Hepatocyte (in vitro differentiated cells): ENCODE results near the gene TGIF1. TPM values are rescaled to one million over a fixed set of nuclear protein-coding genes. Genes with fewer than 3 reads are reported as not detected.

ENCODE experiments used
- DNase-seq: peaks from one replicate; pipeline ENCODE4 v3.0.0-alpha.2; 2016; ENCODE audit warnings: low spot score
- H2AFZ ChIP-seq: fragments of 200-600 bp; sonication (generic); 2 replicates; pipeline ENCODE4 v1.6.0; 2016; ENCODE audit warnings: antibody characterized with exemption, mild to moderate bottlenecking
- H3K27ac ChIP-seq: fragments of 200-600 bp; sonication (generic); 2 replicates; pipeline ENCODE4 v1.5.1; 2016; ENCODE audit warnings: mild to moderate bottlenecking
- H3K27me3 ChIP-seq: fragments of 200-600 bp; sonication (generic); 2 replicates; pipeline ENCODE4 v1.6.1; 2016
- H3K36me3 ChIP-seq: fragments of 200-600 bp; sonication (generic); replicated peaks from 2 replicates; pipeline ENCODE4 v1.5.1; 2016; ENCODE audit warnings: low read depth; ENCODE audit not compliant: insufficient read depth
- H3K4me1 ChIP-seq: fragments of 200-600 bp; sonication (generic); 2 replicates; pipeline ENCODE4 v1.5.1; 2016; ENCODE audit warnings: mild to moderate bottlenecking, moderate library complexity; ENCODE audit not compliant: insufficient read depth
- H3K4me2 ChIP-seq: fragments of 200-600 bp; sonication (generic); 2 replicates; pipeline ENCODE4 v1.6.0; 2016
- H3K4me3 ChIP-seq: fragments of 200-600 bp; sonication (generic); 2 replicates; pipeline ENCODE4 v1.5.1; 2016; ENCODE audit warnings: mild to moderate bottlenecking
- H3K79me2 ChIP-seq: fragments of 200-600 bp; sonication (generic); 2 replicates; pipeline ENCODE4 v1.6.0; 2017; ENCODE audit warnings: mild to moderate bottlenecking
- H3K9me2 ChIP-seq: fragments of 200-600 bp; sonication (generic); replicated peaks from 2 replicates; pipeline ENCODE4 v1.6.0; 2017; ENCODE audit warnings: mild to moderate bottlenecking; ENCODE audit not compliant: insufficient read depth
- H3K9me3 ChIP-seq: fragments of 200-600 bp; sonication (generic); 2 replicates; pipeline ENCODE4 v1.5.1; 2016; ENCODE audit warnings: low read depth, mild to moderate bottlenecking
- H4K20me1 ChIP-seq: fragments of 200-600 bp; sonication (generic); 2 replicates; pipeline ENCODE4 v1.6.0; 2016; ENCODE audit warnings: mild to moderate bottlenecking; ENCODE audit not compliant: insufficient read depth, poor library complexity, severe bottlenecking
- CTCF ChIP-seq: fragments of 200-600 bp; sonication (generic); IDR thresholded peaks from 2 replicates; pipeline ENCODE4 v1.5.1; 2016; ENCODE audit warnings: antibody characterized with exemption, mild to moderate bottlenecking; ENCODE audit not compliant: poor library complexity
- EZH2 ChIP-seq: fragments of 200-600 bp; sonication (generic); IDR thresholded peaks from 2 replicates; pipeline ENCODE4 v1.6.1; 2016; ENCODE audit warnings: antibody characterized with exemption, mild to moderate bottlenecking, borderline replicate concordance
- EZH2phosphoT487 ChIP-seq: fragments of 200-600 bp; sonication (generic); IDR thresholded peaks from one replicate; pipeline ENCODE4 v1.6.1; 2018; ENCODE audit warnings: antibody characterized with exemption, mild to moderate bottlenecking, low read depth, moderate library complexity; ENCODE audit not compliant: unreplicated experiment, severe bottlenecking
- WGBS: methylation state at CpG from one replicate; pipeline ENCODE4 v1.1.6; 2016; ENCODE audit warnings: low lambda C conversion rate; ENCODE audit errors: missing lambda C conversion rate; 5-methylcytosine and 5-hydroxymethylcytosine counted together
- polyA plus RNA-seq: library from polyadenylated mRNA; unstranded; fragments of >200 nt; fragmentation: Nextera tagmentation; extraction: Ambion mirVana; gene quantifications from 2 replicates; pipeline ENCODE4 v1.2.1, GENCODE V29; 2016
- total RNA-seq: library from RNA; depleted of rRNA; stranded (reverse); fragments of >200 nt; gene quantifications from 2 replicates; pipeline ENCODE4 v1.2.3, GENCODE V29; 2014

The TGIF1 gene
- total and polyA plus RNA-seq, 2 experiments from 2014 or later = 129 to 193 TPM

GRCh38 chr18:3444954-3445353, 5.0 kb upstream of the TGIF1 start:
- H3K9me2 ChIP-seq = no peaks in the 10 kb centered on the region
- peaks cover 12% of the 10 kb centered on the region for H3K4me1 ChIP-seq
- no peaks in the 10 kb centered on the region for H3K79me2 ChIP-seq
- DNase-seq = no peak
- H2AFZ ChIP-seq = no peak overlapping the region
- H3K27ac ChIP-seq = no peak overlapping the region
- H3K4me2 ChIP-seq = no peak overlapping the region
- TF ChIP-seq CTCF (no peak), EZH2phosphoT487 (no peak), EZH2 (no peak)
- H4K20me1 ChIP-seq = no peaks in the 10 kb centered on the region
- no peaks in the 10 kb centered on the region for H3K36me3 ChIP-seq
- H3K4me3 ChIP-seq = no peak overlapping the region
- H3K27me3 ChIP-seq = no peaks in the 10 kb centered on the region
- WGBS = 81% methylated on average over 5 of the region's 5 CpGs
- H3K9me3 ChIP-seq = no peaks in the 10 kb centered on the region

- H2AFZ ChIP-seq = peak overlapping the region; percentile 26
- peak overlapping the region; percentile 98 for H3K27ac ChIP-seq
- H3K79me2 ChIP-seq = peaks cover 21% of the 10 kb centered on the region
- peak; percentile 73 for DNase-seq
- peak overlapping the region; percentile 85 for H3K4me2 ChIP-seq
- H3K4me3 ChIP-seq = peak overlapping the region; percentile 29
- no peaks in the 10 kb centered on the region for H3K27me3 ChIP-seq
- H3K4me1 ChIP-seq = peaks cover 12% of the 10 kb centered on the region
- no peaks in the 10 kb centered on the region for H3K9me2 ChIP-seq
- TF ChIP-seq EZH2phosphoT487 (no peak), EZH2 (no peak)
- WGBS = 4% methylated on average over 22 of the region's 22 CpGs
- H3K36me3 ChIP-seq = no peaks in the 10 kb centered on the region
- no peaks in the 10 kb centered on the region for H4K20me1 ChIP-seq
- no peaks in the 10 kb centered on the region for H3K9me3 ChIP-seq
These were observed 2.7 kb upstream of the TGIF1 start for GRCh38 chr18:3447068-3447894.

GRCh38 chr18:3447895-3448837, 1.8 kb upstream of the TGIF1 start:
- H3K27ac ChIP-seq = peak overlapping the region; percentile 99
- peaks cover 12% of the 10 kb centered on the region for H3K4me1 ChIP-seq
- H3K9me2 ChIP-seq = no peaks in the 10 kb centered on the region
- H2AFZ ChIP-seq = peak overlapping the region; percentile 26
- H3K4me2 ChIP-seq = peak overlapping the region; percentile 85
- peaks cover 30% of the 10 kb centered on the region for H3K79me2 ChIP-seq
- 1% methylated on average over 62 of the region's 63 CpGs for WGBS
- H3K27me3 ChIP-seq = no peaks in the 10 kb centered on the region
- no peaks in the 10 kb centered on the region for H4K20me1 ChIP-seq
- H3K36me3 ChIP-seq = no peaks in the 10 kb centered on the region
- DNase-seq = peak; percentile 98
- TF ChIP-seq CTCF (peak; percentile 23), EZH2 (no peak)
- no peaks in the 10 kb centered on the region for H3K9me3 ChIP-seq
- peak overlapping the region; percentile 84 for H3K4me3 ChIP-seq
